Measurements from ENCODE around the gene ABHD6.
"Not testable (repeated sequence)": the region's sequence is repeated elsewhere in the genome, so short reads cannot be mapped to it uniquely, and the experiment has no call there.

Gene ABHD6

GRCh38 chr3:58323529-58324390 lies 86.2 kb downstream of the ABHD6 start:
- no peak for DNase-seq (ENCODE audit: low spot score)

- DNase-seq (ENCODE audit: low spot score) = no peak
Measured at GRCh38 chr3:58324391-58325390, 87.1 kb downstream of the ABHD6 start.

GRCh38 chr3:58325525-58325992 lies 88.0 kb downstream of the ABHD6 start:
- DNase-seq (ENCODE audit: low spot score) = no peak

DNA sequence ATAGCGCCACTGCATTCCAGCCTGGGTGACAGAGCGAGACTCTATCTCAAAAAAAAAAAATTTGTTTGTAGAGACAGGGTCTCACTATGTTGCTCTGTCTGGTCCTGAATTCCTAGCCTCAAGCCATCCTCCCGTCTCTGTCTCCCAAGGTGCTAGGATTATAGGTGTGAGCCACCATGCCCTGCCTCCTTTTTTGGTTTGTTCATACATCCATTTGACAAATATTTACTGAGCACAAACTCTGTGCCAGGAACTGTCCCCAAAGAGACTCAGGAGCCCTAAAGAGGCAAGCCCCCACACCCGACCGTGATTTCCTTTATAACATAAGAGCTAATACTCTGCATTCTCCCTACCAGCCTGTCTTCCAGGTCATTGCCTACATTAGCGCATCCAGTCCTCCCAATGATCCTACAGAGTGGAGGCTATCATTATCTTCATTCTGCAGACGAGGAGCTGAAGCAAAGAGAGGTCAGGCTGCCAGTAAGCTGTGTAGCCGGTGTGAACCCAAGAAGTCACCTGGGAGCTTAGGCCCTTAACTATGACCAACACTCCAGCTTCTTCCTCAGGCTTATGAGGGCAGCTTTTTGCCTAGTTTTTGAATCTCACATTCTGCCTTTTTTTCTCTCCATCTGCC lies 88.8 kb downstream of the ABHD6 start:
- no peak for DNase-seq (ENCODE audit: low spot score)

DNA sequence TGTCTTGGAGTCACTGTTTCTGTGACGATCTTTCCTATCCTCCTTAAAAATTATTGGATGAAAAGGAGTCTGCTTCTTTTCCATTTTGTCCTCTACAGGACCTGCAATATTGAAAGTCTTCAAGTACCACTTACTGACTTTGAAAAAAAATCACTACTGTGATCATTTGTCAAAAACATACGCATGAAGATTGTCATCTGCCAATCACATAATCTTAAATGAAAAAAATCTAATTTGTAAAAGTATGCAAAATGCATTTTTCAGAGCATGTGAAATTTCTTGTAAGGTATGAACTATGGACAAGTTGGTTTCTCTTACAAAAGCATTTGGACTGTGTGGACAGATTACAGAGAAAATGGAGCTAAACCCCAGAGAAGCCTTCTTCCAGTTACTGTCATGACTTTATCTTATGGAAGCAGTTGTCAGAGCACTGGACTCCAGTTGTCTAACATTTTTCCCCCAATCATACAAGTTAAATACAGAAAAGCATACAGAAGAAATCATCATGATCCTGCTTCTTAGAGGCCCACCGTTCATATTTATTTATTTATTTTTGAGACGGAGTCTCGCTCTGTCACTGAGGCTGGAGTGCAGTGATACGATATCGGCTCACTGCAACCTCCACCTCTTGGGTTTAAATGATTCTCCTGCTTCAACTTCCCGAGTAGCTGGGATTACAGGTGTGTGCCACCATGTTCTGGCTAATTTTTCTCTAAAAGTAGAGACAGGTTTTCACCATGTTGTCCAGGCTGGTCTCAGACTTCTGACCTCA lies 91.7 kb downstream of the ABHD6 start:
- no peak for DNase-seq (ENCODE audit: low spot score)

- DNase-seq (ENCODE audit: low spot score) = no peak
Measured at GRCh38 chr3:58329922-58330413, 92.4 kb downstream of the ABHD6 start.

GRCh38 chr3:58331593-58332152 lies 94.1 kb downstream of the ABHD6 start:
- no peak for DNase-seq (ENCODE audit: low spot score)

GRCh38 chr3:58332575-58333188 lies 95.1 kb downstream of the ABHD6 start, which contains the start of gene PXK:
Gene PXK, plus strand, starts transcription at chr3:58332892. Its CDS starts 97 bp downstream, at chr3:58332989.
- peak; percentile 79 for DNase-seq (ENCODE audit: low spot score)

DNA sequence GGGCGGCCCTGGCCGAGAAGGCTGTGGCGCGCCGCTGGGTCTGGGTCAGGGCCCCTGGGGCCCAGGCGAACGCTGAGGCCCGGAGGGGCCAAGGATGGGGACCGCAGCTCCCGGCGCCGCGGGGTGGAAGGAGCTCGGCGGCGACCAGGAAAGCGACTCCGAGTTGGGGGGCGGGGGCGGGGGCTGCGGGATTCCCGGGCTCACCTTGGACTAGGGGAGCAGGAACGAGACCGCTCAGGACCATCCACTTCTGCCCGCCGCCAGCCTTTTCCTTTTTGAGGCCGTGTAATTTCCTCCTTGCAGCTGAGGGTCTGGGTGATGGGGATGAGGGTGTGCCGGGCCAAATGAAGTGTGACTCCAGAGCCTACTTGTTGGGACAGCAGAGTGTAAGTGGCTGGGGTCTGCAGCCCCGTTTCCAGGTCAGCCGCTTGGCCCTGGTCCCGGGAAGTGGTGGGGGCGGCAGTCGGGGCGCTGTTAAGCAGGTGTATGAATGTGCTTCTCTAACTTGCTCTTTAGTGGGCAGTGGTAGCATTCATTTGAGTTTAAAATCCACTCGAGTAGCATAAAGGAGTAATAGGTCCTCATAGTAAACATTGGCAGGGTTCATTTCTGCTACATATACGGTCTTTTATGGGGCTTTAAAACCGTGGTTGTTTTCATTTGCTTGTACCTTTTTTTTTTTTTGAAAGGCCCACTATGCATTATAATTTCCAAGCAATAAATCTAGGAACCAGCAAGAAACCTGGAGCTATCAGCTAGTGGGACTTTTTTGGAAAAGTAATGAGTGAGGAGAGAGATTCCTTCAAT lies 95.8 kb downstream of the ABHD6 start:
- peak; percentile 38 for DNase-seq (ENCODE audit: low spot score)

GRCh38 chr3:58334013-58334321 lies 96.4 kb downstream of the ABHD6 start:
- no peak for DNase-seq (ENCODE audit: low spot score)

GRCh38 chr3:58334506-58334884 lies 96.9 kb downstream of the ABHD6 start:
- no peak for DNase-seq (ENCODE audit: low spot score)

GRCh38 chr3:58335652-58335947 lies 98.0 kb downstream of the ABHD6 start:
- DNase-seq (ENCODE audit: low spot score) = no peak

DNA sequence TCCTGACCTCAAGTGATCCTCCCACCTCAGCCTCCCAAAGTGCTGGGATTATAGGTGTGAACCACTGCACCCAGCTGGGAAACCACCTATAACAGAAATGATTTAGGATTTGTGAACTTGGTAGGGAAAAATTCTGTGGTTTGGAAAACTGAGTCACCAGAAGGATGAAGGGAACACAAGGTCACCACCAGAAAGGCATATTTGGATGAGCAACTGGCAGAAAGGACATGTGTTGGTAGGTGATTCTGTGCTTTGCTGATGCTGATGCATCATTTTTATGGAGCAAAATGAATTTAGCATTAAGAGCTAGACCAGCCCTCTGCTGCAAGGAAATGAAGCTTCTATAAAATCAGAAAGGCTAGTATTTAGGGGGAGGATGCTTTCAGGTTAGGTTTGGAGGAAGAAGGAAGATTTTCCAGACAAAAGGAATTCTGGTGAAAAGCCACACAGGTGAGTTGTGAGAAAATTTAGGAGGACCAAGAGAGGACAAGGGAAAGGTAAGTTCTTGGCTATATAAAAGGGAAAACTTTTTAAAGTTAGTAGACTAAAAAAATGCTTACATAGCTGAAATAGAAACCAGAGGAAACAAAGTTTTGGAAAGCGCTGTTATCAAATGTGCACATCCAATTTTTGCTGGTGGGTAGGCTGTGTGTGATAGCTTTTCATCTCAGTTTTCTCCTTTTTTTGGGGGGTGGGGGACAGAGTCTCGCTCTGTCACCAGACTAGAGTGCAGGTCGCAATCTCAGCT lies 98.7 kb downstream of the ABHD6 start:
- no peak for DNase-seq (ENCODE audit: low spot score)

GRCh38 chr3:58337190-58337589 lies 99.6 kb downstream of the ABHD6 start:
- no peak for DNase-seq (ENCODE audit: low spot score)

GRCh38 chr3:58339146-58339545 lies 101.6 kb downstream of the ABHD6 start:
- DNase-seq (ENCODE audit: low spot score) = not testable (repeated sequence)

DNA sequence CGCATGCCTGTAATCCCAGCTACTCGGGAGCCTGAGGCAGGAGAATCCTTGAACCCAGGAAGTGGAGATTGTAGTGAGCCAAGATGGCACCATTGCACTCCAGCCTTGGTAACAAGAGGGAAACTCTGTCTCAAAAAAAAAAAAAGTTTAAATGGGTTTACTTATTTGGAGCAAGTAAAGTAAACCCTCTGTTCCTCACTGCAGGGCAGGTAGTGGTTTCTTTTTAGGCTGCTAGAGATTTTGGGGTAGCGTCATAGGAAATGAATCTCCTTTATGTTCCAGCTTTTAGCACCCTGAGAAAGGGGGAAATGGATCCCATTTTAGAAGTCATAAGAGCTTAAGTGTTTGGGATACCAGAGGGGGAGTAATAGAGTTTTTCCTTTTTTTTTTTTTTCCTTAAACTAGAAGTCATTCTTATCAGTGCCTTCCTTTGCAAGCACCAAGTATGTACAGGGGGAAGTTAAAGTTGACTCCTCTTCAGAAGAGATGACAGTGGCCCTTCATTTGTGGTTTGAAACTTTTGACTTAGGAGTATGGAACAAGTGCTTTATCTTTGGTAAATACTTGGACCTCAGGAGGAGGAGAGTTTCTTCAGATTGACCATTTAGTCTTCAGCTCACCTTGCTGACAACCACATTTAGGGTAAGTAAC lies 103.1 kb downstream of the ABHD6 start:
- no peak for DNase-seq (ENCODE audit: low spot score)

- DNase-seq (ENCODE audit: low spot score) = no peak
Measured at GRCh38 chr3:58341376-58341775, 103.8 kb downstream of the ABHD6 start.

GRCh38 chr3:58342676-58343075 lies 105.1 kb downstream of the ABHD6 start:
- DNase-seq (ENCODE audit: low spot score) = no peak
